ENCODE results near the gene FANCC.

Gene FANCC

GRCh38 chr9:95190413-95190812 is 127.1 kb downstream of the FANCC start:
- DNase-seq (ENCODE audit: low read depth in 2 of 2), result no peak

- DNase-seq (ENCODE audit: low read depth in 2 of 2), result no peak
These were observed 128.0 kb downstream of the FANCC start for GRCh38 chr9:95189251-95190098.

DNA sequence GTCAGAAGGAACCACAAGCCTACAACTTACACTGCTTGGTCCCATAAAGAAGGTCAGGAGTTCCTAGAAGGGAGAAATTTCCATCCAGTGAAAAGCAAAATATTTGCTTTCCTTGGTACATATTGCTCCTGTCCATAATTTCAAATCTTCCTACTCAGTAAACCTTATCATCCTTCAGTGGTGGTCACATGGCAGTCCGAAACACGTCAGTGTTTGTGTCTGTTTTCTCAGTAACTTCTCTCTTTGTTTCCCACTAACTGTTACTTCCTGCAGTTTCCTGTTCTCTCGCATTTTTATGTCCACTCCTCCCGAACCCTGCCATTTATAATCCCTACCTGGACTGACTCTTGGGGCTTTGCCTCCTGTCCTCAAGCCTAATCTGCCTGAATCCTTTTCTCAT is 129.1 kb downstream of the FANCC start:
- no peak for DNase-seq (ENCODE audit: low read depth in 2 of 2)

GRCh38 chr9:95185956-95186355 is 131.6 kb downstream of the FANCC start:
- no peak for DNase-seq (ENCODE audit: low read depth in 2 of 2)

DNA sequence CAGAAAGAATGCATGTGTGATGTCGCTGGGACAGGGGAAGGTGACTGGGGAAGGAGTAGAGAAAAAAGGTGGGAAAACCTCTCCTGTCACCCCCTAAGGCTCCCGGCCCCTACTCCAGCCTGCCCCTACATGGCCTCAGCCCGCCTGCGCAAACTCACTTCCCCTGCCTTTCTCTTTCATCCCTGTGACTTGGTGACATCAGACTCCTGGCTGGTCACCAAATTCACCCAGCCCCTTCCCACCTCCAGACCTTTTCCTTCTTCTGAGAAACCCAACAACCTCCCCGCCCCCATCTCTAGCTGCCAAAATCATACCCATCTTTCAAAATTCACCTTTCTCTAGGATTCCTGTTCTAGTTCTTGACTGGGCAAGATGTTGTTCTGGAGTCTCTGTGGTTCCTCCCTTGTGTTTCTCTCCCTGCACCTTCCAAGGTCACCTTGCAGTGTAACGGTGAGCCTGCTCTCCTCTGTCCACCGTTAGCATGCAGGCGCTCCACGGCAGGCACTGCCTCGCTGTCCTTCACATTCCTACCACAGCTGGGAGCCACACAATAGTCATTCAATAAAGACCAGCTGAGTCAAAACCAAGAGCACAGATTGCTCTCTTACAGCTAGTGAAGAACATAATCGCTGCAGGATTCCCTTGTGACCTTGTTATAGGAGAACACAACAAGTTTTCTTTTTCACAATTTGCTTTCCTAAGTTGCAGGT is 134.5 kb downstream of the FANCC start:
- no peak for DNase-seq (ENCODE audit: low read depth in 2 of 2)

DNA sequence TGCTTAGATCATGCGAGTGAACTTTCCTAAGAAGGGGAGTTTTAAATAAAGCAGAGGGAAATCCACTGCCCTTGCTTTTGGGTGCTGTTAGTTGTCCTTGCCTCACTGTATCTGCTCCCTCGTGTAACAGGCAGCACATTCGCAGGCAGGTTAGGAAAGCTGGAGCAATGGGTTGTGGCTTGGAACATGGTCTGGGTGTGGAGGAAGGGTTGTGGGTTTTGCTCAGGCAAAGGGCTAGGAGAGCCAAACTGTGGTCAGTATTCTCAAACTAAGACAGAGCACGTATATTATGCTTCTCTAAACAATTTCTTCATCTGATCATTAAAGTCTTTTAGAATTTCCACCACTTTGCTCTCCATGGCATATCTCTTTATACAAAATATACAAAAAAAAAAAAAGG is 135.7 kb downstream of the FANCC start:
- no peak for DNase-seq (ENCODE audit: low read depth in 2 of 2)

- no peak for DNase-seq (ENCODE audit: low read depth in 2 of 2)
These were observed 136.2 kb downstream of the FANCC start for GRCh38 chr9:95181226-95181818.

DNA sequence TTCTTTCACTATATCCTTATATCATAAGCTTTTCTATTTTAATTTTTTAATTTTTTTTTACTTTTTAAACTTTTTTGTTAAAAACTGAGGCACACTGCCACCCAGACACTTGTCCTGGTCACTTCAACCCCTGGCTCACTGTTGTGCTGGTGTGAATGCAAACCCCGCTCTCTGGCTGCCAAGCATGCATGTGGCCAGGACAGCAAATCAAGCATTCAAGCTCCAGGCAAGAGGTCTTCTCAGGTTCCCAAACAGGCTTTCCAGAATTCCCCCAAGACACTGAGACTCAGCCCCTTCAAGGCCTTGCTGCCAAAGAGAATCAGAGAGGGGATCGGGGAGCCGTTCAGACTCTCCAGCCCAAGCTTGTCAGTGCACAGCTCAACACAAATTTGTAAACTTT is 139.9 kb downstream of the FANCC start:
- DNase-seq (ENCODE audit: low read depth in 2 of 2), result no peak

GRCh38 chr9:95176755-95177319 is 140.7 kb downstream of the FANCC start:
- DNase-seq (ENCODE audit: low read depth in 2 of 2), result no peak

GRCh38 chr9:95175523-95175922 is 142.0 kb downstream of the FANCC start:
- DNase-seq (ENCODE audit: low read depth in 2 of 2), result no peak

GRCh38 chr9:95174038-95174437 is 143.5 kb downstream of the FANCC start:
- DNase-seq (ENCODE audit: low read depth in 2 of 2), result no peak

- no peak for DNase-seq (ENCODE audit: low read depth in 2 of 2)
These were observed 145.9 kb downstream of the FANCC start for GRCh38 chr9:95171596-95171995.

GRCh38 chr9:95171001-95171400 is 146.5 kb downstream of the FANCC start:
- no peak for DNase-seq (ENCODE audit: low read depth in 2 of 2)

DNA sequence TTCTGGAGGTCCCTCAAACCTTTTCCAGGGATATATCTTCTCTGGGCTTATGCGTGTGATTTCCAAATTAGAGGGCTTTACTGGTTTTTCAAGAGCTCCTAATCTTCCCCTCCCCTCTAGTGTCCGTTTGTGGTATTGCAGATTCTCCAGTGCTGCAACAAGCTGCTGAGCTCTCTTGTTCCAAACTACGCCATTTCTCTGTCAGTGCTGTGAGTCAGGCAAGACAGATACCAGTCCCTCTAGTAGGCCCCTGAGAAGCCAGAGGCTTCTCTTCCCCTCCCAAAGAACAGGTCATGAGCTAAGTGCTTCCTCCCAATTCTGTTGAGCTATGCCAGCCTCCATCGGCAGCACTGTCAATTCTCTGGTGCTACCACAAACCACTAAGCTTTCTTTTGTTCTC is 149.5 kb downstream of the FANCC start:
- DNase-seq (ENCODE audit: low read depth in 2 of 2), result peak; percentile 28 to 56

DNA sequence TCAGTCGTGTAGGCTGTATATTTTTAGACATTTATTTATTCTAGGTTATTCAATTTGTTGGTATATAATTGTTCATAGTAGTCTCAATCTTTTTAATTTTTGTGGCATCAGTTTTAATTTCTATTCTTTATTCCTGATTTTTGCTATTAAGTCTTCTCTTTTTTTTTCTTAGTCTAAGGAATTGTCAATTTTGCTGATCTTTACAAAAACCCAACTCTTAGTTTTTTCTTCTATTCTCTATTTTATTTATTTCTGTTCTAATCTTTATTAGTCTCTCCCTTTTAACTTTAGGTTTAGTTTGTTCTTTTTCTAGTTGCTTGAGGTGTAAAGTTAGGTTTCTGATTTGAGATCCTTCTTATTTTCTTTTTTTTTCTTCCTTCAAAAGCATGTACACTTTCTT is 152.5 kb downstream of the FANCC start:
- no peak for DNase-seq (ENCODE audit: low read depth in 2 of 2)

- DNase-seq (ENCODE audit: low read depth in 2 of 2), result no peak
These were observed 159.9 kb downstream of the FANCC start for GRCh38 chr9:95157481-95158151.

DNA sequence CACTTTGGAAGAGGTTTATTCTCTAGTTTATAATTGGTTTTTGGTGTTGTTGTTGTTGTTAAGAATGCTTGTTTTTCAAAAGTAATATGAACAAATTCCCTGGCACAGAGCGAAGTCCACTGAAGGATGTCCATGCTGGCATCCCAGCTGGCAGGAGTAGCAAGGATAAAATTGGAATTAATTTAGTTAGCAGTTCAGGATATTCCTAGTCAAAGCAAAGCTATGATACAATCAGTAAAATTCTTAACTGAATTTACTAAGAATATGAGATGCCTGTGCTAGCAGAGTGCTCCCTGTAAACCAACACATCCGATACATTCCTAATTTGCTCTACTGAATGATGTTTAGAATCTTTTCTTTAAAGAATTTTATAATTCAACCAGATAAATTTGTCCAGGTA is 161.4 kb downstream of the FANCC start:
- DNase-seq (ENCODE audit: low read depth in 2 of 2), result no peak

GRCh38 chr9:95155220-95155619 is 162.3 kb downstream of the FANCC start:
- DNase-seq (ENCODE audit: low read depth in 2 of 2), result no peak

DNA sequence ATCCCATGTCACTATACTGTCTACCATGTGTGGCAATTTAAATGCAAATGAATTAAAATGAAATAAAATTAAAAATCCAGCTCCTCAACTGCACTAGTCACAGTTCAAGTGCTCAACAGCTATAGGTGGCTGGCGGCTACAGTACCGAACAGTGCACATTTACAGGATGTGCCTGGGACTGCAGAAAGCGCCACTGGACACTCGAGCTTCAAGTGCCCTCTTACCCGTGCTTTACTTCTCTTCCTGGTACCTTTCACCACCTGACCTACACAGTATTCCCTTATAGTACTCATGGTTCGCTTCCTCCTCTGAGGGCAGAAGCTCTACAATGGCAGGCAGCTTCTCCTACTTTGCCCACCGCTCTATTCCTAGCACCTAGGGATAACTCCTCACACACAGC is 166.6 kb downstream of the FANCC start:
- DNase-seq (ENCODE audit: low read depth in 2 of 2), result no peak

- DNase-seq (ENCODE audit: low read depth in 2 of 2), result no peak
These were observed 169.3 kb downstream of the FANCC start for GRCh38 chr9:95148208-95148520.

DNA sequence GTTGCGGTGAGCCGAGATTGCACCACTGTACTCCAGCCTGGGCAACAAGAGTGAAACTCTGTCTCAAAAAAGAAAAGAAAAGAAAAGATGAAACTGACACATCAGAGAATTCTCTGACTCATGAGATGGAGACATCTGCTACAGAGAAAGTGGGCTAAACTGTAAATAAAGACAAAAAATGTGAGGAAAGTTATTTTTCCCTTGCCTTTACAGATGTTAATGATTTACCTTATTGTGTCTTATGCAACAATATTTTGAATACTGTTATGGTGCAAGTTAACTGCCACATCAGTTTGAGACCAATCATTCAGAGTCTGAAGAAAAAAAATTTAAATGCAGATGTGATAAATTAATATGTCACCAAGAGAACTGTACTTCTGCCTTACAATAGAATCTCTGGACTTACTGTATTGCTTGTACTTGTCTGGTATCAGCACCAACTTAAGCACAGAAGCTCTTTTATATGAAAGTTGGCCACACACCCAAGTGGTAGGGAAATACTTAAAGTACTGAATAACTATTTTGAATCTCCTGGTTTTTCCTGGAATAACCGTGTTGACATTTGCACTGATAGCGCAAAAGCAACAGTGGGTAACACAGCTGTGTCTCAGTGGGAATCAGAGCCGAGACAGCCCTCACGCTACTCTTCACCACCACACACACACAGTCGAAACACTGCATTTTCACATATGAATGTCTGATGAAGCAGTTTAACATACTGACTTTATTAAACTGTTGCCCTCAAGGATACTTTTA is 169.9 kb downstream of the FANCC start:
- no peak for DNase-seq (ENCODE audit: low read depth in 2 of 2)

Data from stimulated activated CD4-positive, alpha-beta T cell treated with anti-CD3 and anti-CD28 coated beads, Interleukin-12 subunit alpha, Interleukin-12 subunit beta, amount 100 ng/mL, for 24 hours (primary cell).